Transverse colon (tissue), 3 donors: Measurements from ENCODE around the gene PLPP1.

ENCODE experiments used
- POLR2A ChIP-seq: fragments of 450-650 bp; IDR thresholded peaks from one replicate; pipeline ENCODE4 v1.6.1; 2016; ENCODE audit warnings: antibody characterized with exemption, mild to moderate bottlenecking, moderate library complexity
- TF ChIP-seq, protein P1 (sequence below), 5 experiments: fragments of 200-600 bp in 3 of 5; fragments of 450-650 bp in 2 of 5; sonication (generic) in 3 of 5; IDR thresholded peaks; 1 replicate in 2 of 5; 2 replicates in 3 of 5; pipeline ENCODE4 v1.5.1; 2016 to 2017; ENCODE audit warnings: antibody characterized with exemption in 5 of 5, inconsistent platforms in 3 of 5, mild to moderate bottlenecking in 2 of 5, moderate library complexity in 1 of 5

DNA sequence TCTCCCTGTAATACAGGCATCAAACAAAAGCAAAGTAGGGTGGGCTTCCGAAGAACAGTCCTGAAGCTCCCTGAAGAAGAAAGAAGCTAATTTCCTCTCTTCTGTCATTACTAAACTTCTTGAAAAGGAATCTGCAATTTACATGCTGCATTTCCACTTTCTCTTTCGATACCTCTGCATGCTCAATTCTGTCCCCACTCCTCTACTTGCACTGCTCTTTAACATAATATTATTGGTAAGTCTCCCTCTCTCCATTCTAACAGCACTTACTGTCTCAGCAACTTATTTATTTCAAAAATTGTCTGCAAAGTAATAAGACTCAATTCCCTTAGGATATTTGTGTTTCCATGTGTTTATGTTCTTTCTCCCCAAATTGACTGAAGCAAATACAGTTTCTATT lies 3.9 kb upstream of the PLPP1 start:
- no peak for TF ChIP-seq POLR2A
- TF ChIP-seq, protein P1, sequence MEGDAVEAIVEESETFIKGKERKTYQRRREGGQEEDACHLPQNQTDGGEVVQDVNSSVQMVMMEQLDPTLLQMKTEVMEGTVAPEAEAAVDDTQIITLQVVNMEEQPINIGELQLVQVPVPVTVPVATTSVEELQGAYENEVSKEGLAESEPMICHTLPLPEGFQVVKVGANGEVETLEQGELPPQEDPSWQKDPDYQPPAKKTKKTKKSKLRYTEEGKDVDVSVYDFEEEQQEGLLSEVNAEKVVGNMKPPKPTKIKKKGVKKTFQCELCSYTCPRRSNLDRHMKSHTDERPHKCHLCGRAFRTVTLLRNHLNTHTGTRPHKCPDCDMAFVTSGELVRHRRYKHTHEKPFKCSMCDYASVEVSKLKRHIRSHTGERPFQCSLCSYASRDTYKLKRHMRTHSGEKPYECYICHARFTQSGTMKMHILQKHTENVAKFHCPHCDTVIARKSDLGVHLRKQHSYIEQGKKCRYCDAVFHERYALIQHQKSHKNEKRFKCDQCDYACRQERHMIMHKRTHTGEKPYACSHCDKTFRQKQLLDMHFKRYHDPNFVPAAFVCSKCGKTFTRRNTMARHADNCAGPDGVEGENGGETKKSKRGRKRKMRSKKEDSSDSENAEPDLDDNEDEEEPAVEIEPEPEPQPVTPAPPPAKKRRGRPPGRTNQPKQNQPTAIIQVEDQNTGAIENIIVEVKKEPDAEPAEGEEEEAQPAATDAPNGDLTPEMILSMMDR (IDR thresholded peaks at IDR 0.05) = no peak
